22Rv1 (cell line): Measurements from ENCODE around the gene EXOC4.

Experiments used
- CTCF ChIP-seq: fragments of 450-650 bp; IDR thresholded peaks from 2 replicates; pipeline ENCODE4 v1.5.1; 2017; ENCODE audit warnings: mild to moderate bottlenecking
- ZFX ChIP-seq: fragments of 450-650 bp; IDR thresholded peaks from 2 replicates; pipeline ENCODE4 v1.6.1; 2017; ENCODE audit warnings: antibody characterized with exemption, borderline replicate concordance

- TF ChIP-seq CTCF = no peak
- TF ChIP-seq ZFX = no peak
Measured at GRCh38 chr7:133691727-133692610, 439.1 kb downstream of the EXOC4 start.
